GM21825 (cell line): ENCODE measurements around the gene EPB41L2.
"Not testable (repeated sequence)": the region's sequence is repeated elsewhere in the genome, so short reads cannot be mapped to it uniquely, and the experiment has no call there.

ENCODE experiments used
- ATAC-seq: cut with Tn5 transposase; IDR thresholded peaks from one replicate; pipeline ENCODE4 v1.9.1; 2021; ENCODE audit warnings: mild to moderate bottlenecking, moderate library complexity; ENCODE audit not compliant: unreplicated experiment

EPB41L2 gene

DNA sequence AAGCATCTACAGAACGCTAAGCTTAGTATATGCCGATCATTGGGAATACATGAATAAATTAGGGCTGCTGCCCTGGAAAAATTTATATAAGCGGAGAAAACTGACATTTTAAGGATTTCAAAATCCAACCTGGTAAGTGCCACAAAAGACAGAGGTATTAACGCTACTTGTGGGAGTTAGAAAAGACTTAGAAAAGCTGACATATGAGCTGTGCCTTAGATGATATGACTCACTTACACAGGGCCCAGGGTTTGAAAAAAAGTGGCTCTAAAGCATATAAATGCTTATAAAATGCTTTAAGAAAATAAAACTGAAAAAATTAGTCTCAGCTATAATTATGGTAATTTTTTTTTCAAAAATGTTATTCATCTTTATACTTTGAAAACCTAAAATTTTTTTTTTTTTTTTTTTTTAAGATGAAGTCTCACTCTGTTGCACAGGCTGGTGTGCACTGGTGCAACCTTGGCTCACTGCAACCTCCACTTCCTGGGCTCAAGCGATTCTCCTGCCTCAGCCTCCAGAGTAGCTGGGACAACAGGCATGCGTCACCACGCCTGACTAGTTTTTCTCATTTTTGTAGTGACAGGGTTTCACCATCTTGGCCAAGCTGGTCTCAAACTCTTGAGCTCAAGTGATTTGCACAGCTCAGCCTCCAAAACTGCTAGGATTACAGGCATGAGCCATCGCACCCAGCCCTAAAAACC is 25.7 kb downstream of the EPB41L2 start:
- no peak for ATAC-seq

GRCh38 chr6:131036601-131037000 is 26.4 kb downstream of the EPB41L2 start:
- ATAC-seq = no peak

DNA sequence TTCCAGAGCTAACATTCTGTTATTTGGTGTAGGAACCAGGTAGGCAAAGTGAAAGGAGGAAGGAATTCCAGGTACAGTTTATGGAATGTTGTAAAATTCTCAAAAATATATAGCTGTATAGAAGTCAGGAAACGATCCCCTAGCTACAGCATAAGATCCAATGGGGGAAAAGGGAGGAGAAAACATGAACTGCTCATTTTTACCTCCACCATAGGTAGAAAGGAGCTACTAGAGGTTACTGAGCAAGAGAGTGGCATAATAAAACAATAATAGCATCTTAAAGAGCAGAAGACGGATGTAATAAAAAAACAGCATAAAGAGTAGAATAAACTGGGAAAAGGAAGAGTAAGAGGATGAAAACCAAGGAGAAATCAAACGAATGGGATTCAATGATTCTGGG is 26.9 kb downstream of the EPB41L2 start:
- no peak for ATAC-seq

DNA sequence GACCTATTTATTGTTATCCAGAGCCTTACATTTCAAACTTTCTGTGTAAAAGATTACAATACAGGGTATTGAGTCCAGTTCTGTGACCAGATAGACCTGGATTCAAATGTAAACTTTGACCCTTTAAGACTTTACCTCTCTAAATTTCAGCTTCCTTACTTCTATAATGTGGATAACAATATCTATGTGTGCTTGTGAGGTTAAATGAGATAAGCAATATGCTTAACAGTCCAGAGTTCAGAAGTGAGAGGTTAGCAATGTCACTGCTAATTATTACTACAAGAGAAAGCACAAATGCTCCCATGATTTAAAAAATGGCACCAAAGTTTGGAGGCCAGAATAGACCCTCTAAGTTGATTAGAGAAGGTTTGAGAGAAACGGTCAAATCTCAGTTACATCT is 27.5 kb downstream of the EPB41L2 start:
- no peak for ATAC-seq

DNA sequence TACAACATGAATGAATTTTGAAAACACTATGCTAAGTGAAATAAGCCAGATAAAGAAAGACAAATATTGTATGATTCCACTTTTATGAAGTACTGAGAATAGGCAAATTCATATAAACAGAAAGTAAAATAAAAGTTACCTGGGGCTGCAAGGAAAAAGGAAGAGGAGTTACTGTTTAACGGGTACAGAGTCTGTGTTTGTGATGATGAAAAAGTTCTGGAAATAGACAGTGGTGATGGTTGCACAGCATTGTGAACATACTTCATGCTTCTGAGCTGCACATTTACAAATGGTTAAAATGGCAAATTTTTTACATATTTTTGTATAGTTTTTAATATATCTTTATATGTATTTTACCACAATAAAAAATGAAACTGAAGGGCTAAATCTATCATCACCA is 29.4 kb downstream of the EPB41L2 start:
- ATAC-seq = no peak

DNA sequence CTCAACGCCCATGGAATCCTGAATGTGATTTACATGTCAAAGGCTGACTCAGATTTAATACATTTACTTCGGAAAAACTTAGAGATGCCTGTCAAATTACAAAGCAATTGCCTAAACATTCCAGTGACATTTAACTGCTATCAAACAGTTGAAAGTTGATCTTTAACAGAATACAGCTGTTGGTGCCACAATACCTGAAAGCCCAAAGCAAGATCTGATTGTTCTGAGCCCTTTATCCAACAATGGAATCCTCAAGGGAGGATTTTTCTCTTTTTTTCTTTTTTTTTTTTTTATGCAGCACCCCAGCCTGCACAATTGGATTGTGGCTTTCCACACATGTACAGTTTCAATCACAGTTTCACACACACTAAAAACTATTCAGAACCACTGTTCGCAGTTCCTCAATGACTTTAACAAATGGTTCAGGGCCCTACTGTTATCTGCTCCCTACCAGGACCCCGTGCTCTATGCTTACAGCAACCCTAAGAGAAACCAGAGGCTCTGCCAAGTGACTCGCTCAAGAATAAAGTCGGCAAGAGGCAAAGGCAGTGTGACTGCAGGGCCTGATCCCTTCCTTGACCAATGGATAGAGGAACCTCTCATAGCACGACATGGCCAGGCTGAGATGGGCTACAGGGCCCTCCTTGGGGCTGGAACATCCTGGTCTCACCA is 33.3 kb downstream of the EPB41L2 start:
- ATAC-seq = peak; percentile 93

GRCh38 chr6:131027326-131027725 is 35.7 kb downstream of the EPB41L2 start:
- no peak for ATAC-seq

- ATAC-seq = no peak
These were observed 36.8 kb downstream of the EPB41L2 start for GRCh38 chr6:131026243-131026642.

DNA sequence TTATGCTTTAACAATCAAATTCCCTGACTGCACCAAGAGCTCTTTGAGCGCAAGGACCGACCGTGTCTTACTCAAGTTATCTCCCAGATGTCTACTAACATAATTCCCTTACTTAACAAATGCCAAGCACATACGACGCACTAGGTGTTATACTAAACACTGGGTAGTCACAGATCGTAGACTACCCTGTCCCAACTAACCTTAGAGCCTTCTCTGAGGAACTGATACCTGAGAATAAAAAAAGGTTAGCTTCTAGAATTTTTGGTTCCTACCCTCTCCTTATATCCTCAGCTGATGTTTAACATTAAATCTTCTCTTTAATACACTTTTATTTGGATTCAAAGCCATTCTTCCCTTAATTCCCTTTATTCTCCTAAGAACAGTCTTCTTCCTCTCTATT is 38.5 kb downstream of the EPB41L2 start:
- ATAC-seq = no peak

GRCh38 chr6:131023834-131024504 is 39.1 kb downstream of the EPB41L2 start:
- ATAC-seq = no peak

DNA sequence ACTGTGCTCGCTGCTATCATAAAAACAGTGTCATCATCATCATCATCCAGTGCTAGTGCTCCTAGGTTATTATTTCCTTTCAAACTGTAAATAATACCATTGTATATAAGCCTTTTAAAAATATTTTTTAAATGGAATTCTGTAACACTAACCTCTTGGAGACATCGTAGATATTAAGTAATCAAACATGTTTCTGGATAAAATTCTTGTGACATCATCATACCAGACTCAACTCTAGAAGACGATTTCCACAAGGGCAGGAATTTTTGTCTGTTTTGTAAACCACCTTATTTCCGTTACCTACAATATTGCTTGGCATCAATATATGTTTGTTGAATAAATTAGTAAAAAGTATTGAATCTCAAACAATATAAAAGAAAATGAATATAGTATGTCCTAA is 40.4 kb downstream of the EPB41L2 start:
- no peak for ATAC-seq

DNA sequence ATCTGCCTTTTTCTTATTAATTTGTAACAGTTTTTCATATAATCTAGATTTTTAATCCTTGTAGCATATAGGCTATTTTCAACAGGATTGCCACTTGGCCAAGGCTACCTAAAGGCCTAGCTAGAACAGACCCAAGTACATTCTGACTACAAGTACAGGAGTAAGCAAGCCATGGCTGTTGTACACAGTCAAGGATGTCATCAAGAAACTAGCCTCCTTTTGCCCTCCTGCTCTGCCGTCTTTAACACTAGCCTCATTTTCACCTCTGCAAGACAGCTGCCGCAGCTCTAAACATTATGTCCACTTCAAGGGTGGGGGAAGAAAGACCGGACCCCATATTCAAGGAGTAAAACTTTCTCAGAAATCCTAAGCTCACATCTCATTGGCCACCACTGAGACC is 45.1 kb downstream of the EPB41L2 start:
- no peak for ATAC-seq

GRCh38 chr6:131015630-131016263 is 47.3 kb downstream of the EPB41L2 start:
- no peak for ATAC-seq

DNA sequence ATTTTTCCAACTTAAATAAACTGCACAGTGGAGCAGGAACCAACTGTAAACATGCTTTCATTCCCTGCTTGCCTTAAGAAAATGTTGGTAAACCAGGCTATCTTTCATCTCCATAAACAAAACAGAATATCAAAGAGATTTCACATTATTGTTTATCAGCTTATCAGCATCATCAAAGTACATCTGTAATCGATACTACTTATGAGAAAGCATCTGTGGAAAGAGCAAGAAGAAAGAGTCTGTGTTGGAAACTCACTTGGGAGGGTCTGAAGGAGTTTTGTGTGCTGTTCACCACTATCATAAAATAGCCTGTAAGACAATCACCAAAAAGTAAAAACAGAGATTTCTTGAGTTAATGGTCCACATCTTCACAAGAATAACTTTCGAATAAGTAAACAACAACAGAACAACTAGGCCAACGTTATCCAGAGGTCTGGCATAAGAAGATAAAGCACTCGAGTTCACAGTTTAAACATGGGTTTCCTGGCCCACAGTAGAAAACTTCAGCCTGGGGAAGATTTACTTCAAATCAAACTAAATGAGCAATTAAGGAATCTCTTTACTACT is 47.9 kb downstream of the EPB41L2 start:
- ATAC-seq = no peak

DNA sequence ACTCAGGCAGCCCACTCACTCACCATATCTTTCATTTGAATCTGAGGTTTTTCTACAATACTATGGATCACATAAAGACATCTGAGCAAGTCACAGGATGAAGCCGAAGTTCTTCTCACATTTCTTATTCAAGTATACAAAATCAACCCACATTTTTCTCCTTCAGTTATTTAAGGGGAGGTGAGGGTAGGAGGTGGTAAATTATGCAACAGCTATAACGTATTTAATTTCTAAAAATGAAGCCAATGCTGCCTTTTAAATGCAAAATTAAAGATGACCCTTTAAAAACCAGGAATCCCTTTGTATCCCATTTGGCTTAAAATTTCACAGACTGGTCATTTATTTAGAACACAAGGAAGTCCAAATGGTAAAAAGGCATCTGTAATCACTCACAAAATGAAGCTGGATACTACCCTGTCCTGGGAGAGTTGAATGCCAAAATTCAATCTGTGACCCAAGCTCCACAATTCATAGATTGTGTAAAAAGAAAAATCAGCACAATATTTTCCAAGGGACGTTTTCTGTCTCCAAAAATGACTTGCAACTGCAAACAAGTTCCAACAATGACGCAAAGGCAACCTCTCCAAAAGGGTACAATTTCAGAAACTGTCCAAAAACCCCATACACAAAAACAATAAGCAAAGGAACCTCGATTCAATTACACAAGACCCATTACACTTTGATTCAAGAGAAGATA is 48.8 kb downstream of the EPB41L2 start:
- no peak for ATAC-seq

GRCh38 chr6:131013495-131013894 is 49.5 kb downstream of the EPB41L2 start:
- no peak for ATAC-seq

GRCh38 chr6:131009790-131010189 is 53.3 kb downstream of the EPB41L2 start:
- no peak for ATAC-seq

- ATAC-seq = not testable (repeated sequence)
These were observed 54.1 kb downstream of the EPB41L2 start for GRCh38 chr6:131008965-131009364.

GRCh38 chr6:131007964-131008363 is 55.1 kb downstream of the EPB41L2 start:
- not testable (repeated sequence) for ATAC-seq

DNA sequence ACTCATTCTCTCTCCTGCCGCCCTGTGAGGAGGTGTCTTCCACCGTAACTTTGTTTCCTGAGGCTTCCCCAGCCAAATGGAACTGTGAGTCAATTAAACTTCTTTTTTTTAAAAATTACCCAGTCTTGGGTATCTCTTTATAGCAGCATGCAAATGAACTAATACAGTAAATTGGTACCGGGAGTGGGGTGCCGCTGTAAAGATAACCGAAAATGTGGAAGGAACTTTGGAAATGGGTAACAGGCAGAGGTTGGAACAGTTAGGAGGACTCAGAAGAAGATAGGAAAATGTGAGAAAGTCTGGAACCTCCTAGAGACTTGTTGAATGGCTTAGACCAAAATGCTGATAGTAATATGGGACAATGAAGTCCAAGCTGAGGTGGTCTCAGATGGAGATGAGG is 55.8 kb downstream of the EPB41L2 start:
- ATAC-seq = no peak
